ENCODE data around the gene AOC1. TPM values are rescaled to one million over a fixed set of nuclear protein-coding genes. Genes with fewer than 3 reads are reported as not detected.
A peak's percentile ranks its signal among the peaks of the same experiment; 100 is the strongest.

Gene AOC1
- total and polyA plus RNA-seq, 2 of the 13 experiments (the other 11 are each of a cell fraction or from before 2014, with no cell fraction given) = not detected

- TF ChIP-seq UBTF (CRISPR knock-in tag; IDR thresholded peaks at IDR 0.05) (peak; percentile 47; the same call in 1 of the 2 replicates), TFE3 (CRISPR knock-in tag; IDR thresholded peaks at IDR 0.05) (no peak)
Measured at GRCh38 chr7:150901160-150902035, 49.1 kb downstream of the AOC1 start (continued).

GRCh38 chr7:150902078-150903033, 50.0 kb downstream of the AOC1 start:
- in situ Hi-C loops (cut with HindIII; ENCODE audit: extremely low pct_ligation_motif_present, low pct_unique_long_range_greater_than_20kb) = no loop called here
- no peak overlapping the region for H3K4me3 ChIP-seq (replicated peaks in 1 of 3; ENCODE audit: insufficient read depth in 1 of 3, low read depth in 2 of 3, low read length in 3 of 3)
- H3K27ac ChIP-seq (ENCODE audit: extremely low read length, insufficient read depth, low read length) = no peak overlapping the region
- no peak overlapping the region for H3K9ac ChIP-seq (ENCODE audit: insufficient read depth, low read depth, low read length)
- H4K20me1 ChIP-seq (ENCODE audit: insufficient read depth, low read length) = no peaks in the 10 kb centered on the region
- ATAC-seq = no peak
- H3K27me3 ChIP-seq (ENCODE audit: control insufficient read depth in 1 of 2, insufficient read depth in 2 of 2, low read length in 2 of 2) = peaks cover 1 to 24% of the 10 kb centered on the region in 2 experiments; a peak in 2 of 5 replicates
- 35% methylated on average over 14 of the region's 14 CpGs for WGBS (ENCODE audit: low lambda C conversion rate)
- no peak for FAIRE-seq
- no peak overlapping the region for H3K4me2 ChIP-seq (ENCODE audit: low read depth, low read length)
- ChIA-PET POLR2A (no interaction called here), CTCF (ENCODE audit: low intra/inter-chr PET ratio, low total read pairs) (no interaction called here)
- no peak for DNase-seq (ENCODE audit: low spot score)
- no peaks in the 10 kb centered on the region for H3K79me2 ChIP-seq (ENCODE audit: insufficient read depth, low read length)
- H3K4me1 ChIP-seq (ENCODE audit: insufficient read depth, low read length) = peaks cover 18% of the 10 kb centered on the region
- no peaks in the 10 kb centered on the region for H3K36me3 ChIP-seq (replicated peaks in 1 of 2; ENCODE audit: control insufficient read depth in 1 of 2, insufficient read depth in 2 of 2, low read length in 2 of 2)
- no peaks in the 10 kb centered on the region for H3K9me3 ChIP-seq (ENCODE audit: low read length)
- no peak overlapping the region for H2AFZ ChIP-seq (ENCODE audit: low read length)
- intact Hi-C loops (cut with micrococcal nuclease; ENCODE audit: unreplicated experiment) = no loop called here
- no TSS peak for BruUV-seq (replicated peaks)
- no peak for TF ChIP-seq CEBPB (IDR thresholded peaks at IDR 0.05; ENCODE audit: borderline replicate concordance, low read depth, low read length)
- no peak for TF ChIP-seq ZNF773 (CRISPR knock-in tag; IDR thresholded peaks at IDR 0.05; ENCODE audit: borderline replicate concordance)
- TF ChIP-seq RERE (CRISPR knock-in tag; IDR thresholded peaks at IDR 0.05; ENCODE audit: low read depth) = no peak
- no peak for TF ChIP-seq NPAS2 (CRISPR knock-in tag; IDR thresholded peaks at IDR 0.05; ENCODE audit: borderline replicate concordance)
- TF ChIP-seq SP140L (CRISPR knock-in tag; IDR thresholded peaks at IDR 0.05; ENCODE audit: borderline replicate concordance) = no peak
- TF ChIP-seq THYN1 (CRISPR knock-in tag; IDR thresholded peaks at IDR 0.05; ENCODE audit: borderline replicate concordance, low read depth) = no peak
- TF ChIP-seq TBP (CRISPR knock-in tag; IDR thresholded peaks at IDR 0.05) = no peak
- TF ChIP-seq ZNF547 (CRISPR knock-in tag; IDR thresholded peaks at IDR 0.05) = no peak

All from HepG2 (cell line).